NCI-H526 (cell line): ENCODE measurements around the gene SAMD4A.
"Not testable (repeated sequence)": the region's sequence is repeated elsewhere in the genome, so short reads cannot be mapped to it uniquely, and the experiment has no call there.

Experiments
- DNase-seq, 2 experiments: peaks; one replicate each; lab custom pipeline; 2025; lab: John Stamatoyannopoulos, UW

Gene SAMD4A

DNA sequence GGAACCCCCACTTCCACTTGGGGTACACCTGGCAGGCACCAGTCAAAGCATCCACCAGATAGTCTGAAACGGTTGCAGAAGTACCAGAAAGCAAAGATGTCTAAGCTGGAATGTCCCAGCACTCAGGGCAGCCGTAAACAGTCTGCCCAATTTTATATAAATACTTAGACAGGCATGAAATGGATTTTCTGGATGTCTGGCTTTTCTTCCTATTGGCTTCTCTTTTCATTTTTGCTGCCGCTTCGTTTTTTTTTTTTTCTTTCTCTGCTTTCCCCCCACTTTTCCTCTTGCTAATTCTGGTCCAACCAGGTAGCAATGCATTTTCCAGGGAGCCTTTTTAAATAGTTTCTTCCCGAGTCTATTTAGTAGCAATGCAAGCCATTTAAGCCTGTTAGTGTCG is 168.0 kb downstream of the SAMD4A start:
- DNase-seq = no peak

DNA sequence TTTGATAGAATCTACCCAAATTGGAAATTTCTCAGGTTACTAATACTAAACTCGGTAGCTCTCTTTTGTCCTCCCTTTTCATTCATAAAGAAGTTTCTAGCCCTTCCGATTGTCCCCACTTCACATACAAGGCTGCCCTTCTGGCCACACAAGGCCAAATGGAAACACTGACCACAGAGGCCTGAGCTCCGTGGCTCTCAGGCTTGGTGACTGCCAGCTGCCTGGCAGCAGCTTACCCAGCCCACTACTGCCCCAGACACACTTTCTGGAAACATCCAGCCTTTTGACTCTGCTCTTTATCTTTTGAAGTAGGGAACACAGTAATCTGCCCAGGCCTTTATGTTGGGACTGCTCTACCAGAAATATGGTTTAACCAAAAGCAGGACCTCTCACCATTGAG is 168.5 kb downstream of the SAMD4A start:
- DNase-seq = no peak

DNA sequence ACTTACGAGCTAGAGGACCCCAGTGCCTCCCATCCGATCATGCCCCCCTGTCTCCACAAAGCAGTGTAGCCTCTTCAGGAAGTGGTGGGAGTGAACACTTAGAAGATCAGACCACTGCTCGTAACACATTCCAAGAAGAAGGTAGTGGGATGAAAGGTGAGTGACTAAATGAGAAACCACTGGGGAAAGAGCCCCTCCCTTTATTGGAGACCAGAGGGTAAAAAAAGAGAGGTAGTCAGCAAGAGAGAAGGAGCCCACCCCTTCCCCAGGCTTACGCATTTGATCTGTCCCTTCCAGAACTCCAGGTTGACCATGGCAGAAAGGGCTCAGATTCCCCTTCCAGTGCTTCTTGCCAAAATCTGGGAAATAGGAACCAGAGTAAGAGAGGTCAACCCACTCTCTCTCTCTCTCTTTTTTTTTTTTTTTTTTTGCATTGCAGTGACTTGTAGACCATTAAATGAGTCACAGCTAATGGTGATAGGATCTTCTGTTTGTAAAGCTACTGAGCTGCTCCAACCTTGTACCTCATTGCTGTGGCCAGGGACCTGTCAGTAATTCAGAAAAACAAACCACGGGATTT is 170.3 kb downstream of the SAMD4A start:
- no peak for DNase-seq

DNA sequence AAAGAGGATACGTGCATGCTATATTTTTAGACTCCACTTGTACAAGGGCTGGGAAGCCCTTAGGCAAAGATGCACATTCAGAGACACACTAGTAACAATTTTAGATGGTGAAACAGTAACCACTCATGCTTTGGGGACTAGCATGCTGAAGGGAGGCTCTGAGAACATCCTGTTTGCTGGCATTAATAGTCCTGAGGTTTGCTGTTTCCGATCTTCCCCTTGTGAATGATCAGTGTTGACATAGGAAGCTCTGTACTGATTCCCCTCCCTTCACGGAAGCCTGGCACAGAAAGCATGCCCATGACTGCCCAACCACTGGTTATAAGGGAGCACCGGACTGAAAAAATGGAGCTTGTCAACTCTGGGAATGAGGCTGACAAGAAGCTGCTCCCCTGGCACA is 171.1 kb downstream of the SAMD4A start:
- peak; percentile 89 to 90 for DNase-seq

DNA sequence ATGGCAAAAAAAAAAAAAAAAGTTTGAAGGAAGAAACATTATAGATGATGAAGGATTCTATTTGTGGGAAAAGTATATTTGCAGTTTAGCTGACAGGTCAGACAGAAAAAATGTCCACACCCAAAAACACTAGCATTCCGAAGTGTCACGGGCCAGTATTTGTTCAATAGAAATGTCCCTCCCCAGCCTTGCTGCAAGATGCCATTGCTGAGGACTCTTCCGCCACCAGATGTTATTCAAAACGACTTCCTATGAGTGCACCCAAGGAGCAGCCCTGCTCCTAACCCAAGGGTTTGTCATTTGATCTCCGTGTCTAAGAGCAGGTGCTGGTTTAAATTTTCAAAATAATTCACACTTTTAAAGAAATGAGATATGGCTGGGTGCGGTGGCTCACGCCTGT is 172.6 kb downstream of the SAMD4A start:
- no peak for DNase-seq

DNA sequence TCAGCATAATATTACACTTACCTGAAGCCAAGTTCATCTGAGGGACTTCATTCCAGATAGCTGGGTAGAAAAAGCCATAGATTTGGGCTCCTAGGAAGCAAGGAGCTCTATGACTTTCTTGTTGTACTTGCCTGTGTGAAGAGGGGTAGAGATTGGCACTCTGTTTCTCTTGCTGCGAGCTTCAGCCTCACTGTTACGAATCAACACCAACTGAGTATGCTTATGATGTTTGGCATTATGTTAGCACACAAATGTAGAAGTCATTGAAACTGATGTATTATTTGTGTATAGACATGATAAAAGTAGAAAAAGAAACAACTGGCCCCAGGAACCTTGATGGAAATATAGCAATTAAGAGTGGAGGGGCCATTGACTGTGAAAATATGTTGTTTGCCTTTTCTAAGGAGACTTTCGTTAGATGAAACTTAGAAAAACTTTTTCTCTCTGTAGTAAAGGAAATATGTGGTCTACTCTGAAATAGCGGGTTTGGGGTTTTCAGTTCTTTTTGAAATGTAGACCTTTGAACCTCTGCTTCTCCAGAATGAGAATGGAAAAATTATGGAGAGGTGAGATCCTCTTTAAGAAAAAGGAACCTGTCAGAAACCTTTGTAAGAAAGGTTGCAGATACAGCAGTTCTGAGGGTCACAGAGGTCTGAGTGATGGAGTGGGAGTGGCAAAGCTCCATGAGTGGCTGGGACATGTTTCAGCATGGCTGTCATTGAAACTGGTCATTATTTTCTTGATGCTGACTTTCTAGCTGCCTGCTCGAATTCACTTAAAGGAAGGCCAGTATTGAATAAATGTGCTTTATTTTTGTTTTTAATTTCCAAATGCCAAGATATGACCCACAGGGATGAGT is 175.8 kb downstream of the SAMD4A start:
- no peak for DNase-seq

DNA sequence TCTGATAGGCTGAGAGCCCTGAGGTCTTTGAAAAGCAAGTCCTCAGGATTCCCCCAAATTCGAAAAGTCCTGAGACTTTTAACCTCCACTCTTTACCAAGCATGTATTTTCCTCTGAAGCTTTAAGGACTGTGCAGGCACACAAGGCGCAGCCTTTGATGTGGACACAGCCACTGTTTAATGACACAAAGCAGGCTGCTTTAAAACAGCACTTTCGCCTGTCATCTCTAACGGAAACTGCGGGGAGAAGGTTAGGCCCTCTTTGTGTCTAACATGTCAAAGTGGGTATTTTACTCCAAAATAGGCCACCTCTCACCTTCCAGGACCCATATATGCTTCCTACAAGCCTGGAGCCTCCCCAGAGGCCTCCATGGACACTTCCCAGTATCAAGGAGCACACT is 176.5 kb downstream of the SAMD4A start:
- DNase-seq = no peak

DNA sequence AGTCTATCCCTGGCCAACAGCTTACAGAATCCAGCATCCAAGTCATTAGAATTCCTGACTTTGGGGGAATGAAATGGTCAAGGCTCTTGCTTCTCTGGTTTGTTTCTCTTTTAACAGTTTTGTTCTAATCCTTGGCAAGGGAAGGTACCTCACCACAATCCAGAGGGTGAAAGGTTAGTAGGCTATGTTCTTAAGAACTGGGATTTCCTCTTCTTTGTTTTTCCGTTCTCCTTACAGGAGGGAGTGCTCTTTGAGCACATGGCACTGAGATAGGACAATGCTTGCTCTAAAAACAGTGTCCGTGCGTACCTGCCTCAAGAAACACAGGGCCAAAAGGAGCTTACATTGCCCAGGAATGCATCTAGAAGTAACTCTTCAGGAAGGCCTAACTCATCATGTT is 179.1 kb downstream of the SAMD4A start:
- DNase-seq = no peak

DNA sequence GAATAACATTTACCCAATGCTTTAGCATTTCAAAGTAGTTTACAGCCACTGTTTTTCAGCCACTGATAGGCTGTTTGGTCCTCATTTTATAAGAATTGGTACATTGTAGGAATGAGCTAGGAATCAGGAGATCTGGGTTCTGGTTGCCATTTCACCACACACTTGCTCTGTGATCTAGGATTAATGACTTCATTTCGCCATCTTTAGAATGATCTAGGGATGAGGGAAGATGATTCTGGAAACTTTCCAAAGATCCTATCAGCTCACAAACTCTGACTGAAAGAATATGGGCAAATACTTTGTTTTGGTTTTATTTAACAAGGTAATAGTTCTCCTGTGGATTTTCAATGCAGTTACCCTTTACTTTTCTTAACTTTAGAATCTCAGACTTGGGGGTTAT is 180.7 kb downstream of the SAMD4A start:
- no peak for DNase-seq

DNA sequence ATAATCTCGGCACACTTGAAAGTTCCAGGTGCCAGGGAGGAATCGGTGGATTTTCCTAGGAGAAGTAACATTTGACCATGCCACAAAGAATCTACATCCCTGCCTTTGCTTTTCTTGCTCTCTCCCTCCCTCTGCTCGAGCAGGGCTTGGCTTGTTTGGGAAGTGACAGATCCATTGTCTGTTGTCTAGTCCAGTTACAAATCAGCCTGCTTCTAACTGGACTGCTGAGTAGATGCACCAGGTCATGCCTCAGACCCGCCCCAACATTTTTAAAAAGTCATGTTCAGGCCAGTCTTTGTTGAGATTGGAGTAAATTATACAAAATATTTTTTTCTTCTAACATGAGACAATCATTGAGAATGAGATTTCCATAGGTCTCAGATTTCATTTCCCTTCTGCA is 182.3 kb downstream of the SAMD4A start:
- no peak for DNase-seq

DNA sequence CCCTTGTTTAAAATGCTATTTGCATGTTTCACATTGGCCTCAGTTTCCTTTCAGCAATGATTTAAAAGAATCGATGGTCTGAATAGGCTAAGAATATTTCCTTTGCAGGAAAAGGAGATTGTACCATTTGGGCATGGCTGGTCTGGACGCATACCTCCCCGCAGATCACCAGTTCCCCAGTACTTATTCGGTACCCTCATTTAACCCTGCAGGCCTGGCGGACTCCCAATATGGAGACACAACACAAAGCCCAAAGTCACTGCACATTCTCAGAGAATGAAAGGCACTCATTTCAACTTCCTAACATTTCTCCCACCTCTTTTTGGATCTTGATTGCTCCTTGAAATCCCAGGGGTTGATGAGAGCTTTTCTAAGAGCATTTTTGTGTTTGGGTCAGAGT is 182.8 kb downstream of the SAMD4A start:
- no peak for DNase-seq

DNA sequence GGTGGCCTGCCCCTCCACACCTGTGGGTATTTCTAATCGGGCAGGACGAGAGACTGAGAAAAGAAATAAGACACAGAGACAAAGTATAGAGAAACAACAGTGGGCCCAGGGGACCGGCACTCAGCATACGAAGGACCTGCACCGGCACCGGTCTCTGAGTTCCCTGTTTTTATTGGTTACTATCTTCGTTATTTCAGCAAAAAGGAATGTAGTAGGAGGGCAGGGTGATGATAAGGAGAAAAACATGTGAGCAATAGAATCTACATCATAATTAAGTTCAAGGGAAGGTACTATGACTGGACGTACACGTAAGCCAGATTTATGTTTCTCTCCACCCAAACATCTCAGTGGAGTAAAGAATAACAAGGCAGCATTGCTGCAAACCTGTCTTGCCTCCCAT is 185.7 kb downstream of the SAMD4A start:
- not testable (repeated sequence) for DNase-seq

DNA sequence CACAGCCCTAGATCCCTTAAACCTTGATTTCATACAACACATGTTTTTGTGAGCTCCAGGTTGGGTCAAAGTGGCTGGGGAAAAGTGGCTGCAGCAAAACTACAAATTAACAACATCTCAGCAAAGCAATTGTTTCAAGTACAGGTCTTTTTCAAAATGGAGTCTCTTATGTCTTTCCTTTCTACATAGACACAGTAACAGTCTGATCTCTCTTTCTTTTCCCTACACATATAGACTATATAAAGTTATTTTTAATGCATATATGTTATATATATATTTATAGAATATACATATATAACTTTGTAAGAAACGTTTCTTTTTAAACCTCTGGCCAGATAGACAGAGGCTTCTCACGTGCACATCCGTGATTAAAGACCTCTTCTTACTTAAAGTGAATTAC is 186.5 kb downstream of the SAMD4A start:
- not testable (repeated sequence) for DNase-seq

DNA sequence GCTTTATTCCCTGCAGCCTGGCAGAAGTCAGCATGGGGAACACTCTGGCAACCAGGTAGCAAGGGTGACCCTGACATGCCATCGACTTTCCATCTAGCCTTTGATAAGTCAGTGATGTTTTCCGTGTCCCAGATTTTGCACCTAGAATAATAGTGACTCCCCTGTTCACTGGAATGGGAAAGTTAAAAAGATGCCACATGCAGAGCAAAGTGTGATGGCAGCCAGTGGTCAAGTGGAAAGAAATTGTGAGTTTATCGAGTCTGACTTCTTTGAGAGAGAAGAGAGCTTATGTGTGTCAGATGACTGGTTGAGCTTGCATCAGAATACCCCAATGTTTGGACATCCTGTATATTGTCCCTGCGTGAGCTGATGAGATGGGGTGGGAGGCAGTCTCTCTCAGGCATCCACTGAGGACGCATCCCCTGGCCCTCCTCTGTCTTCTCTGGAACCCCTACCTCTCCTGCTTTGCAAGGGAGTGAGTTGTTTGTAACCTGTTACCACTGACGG is 187.2 kb downstream of the SAMD4A start:
- no peak for DNase-seq

DNA sequence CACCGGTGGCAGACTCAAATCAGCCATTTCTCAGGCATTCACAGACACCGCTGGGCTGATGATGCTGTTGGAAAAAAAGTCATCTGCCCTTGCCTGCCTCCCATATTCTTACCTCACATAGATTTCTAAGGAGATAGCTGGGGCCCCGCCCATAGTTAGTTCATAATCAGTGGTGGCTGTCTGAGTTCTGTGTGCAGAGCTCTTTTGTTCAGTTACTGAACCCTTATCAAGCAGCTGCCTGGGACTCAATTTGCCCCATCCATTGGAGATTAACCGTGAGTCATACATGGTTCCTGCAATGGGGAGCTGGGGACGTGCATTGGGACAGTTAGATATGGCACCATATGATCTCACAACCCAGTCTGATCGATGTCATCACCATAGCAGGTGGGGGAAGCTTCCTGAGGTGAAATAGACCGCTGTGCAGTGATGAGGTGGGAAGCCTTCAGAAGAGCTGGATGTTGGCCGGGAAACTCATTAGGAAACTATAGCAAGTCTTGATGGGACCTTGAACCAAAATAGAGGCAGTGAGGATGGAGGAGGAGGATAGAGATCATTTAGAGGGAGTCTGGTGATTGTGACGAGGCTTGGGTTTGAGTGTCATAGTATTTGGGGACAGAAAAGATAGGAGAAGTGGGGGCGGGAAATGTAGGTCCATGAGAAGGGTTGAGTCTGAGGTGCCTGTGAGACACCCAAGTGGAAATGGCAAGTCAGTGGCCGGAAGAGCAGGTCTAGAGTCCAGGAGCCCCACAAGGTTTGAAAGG is 187.9 kb downstream of the SAMD4A start:
- DNase-seq = no peak

DNA sequence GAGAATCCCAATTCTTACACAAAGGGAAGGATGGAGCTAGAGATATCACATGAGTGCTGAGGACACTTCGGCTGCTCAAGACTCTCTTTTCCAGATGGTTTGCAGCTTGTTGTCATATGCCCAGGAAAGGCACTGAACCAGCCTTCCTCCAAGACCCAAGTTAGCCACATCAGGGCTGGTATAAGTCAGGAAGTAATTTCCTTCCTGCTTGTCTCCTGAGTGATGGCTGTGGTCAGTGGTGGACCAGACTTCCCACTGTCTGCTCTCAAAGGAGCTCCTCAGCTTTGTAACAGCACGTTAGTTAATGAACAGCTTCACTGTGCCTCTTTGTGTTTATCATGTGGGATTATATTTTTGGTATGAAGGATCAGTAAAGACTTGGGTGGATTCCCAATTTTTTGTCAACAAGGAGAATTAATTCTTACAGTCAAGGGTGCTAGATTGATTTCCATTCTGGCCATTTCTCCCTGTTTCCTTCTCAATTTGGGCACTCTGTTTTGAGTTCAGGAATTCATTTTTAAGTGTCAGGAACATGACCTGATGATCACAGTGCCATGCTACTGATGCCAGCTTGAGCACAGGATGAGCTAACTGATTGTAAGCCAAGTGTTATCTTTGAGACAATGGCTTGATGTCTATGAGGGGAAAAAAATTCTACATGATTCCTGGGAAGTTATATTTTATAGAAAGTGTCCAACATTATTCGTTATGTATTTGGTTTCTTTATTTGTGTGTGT is 189.9 kb downstream of the SAMD4A start:
- DNase-seq = no peak

DNA sequence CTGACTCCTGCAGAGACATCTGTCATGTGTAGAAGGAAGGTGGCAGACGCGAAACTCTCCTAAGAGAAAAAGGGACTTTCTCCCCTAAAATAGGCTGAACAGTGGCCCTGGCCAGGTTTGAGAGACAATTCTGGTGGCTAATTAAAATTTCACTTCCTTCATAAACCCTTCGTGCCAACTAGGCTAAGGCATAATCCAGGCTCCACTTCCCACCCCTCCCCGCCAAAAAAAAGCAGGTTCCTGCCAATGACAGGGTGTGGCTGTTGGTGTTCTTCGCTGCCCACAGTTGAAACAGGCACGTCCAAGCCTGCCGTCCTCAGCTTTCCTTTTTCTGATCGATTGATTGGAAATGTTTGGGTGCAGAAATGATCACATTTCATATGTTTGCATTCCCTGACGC is 191.1 kb downstream of the SAMD4A start:
- DNase-seq = no peak

DNA sequence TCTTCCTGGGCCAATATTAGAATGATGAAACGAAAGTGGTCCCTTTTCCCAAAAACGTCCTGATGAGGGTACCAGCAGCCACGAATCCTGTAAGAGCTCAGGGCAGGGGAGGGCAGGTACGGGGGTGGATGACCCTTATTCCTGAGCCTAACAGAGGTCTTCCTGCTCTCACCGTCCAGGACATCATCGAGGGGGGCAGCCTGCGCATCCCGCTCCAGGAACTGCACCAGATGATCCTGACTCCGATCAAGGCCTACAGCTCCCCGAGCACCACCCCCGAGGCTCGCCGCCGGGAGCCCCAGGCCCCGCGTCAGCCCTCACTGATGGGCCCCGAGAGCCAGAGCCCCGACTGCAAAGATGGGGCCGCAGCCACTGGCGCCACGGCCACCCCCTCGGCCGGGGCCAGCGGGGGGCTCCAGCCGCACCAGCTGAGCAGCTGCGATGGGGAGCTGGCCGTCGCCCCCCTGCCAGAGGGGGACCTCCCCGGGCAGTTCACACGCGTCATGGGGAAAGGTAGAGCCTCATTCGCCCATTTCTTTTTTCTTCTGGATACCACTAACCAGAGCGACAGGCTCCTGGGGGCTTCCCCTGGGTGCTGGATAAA is 193.2 kb downstream of the SAMD4A start:
- no peak for DNase-seq

DNA sequence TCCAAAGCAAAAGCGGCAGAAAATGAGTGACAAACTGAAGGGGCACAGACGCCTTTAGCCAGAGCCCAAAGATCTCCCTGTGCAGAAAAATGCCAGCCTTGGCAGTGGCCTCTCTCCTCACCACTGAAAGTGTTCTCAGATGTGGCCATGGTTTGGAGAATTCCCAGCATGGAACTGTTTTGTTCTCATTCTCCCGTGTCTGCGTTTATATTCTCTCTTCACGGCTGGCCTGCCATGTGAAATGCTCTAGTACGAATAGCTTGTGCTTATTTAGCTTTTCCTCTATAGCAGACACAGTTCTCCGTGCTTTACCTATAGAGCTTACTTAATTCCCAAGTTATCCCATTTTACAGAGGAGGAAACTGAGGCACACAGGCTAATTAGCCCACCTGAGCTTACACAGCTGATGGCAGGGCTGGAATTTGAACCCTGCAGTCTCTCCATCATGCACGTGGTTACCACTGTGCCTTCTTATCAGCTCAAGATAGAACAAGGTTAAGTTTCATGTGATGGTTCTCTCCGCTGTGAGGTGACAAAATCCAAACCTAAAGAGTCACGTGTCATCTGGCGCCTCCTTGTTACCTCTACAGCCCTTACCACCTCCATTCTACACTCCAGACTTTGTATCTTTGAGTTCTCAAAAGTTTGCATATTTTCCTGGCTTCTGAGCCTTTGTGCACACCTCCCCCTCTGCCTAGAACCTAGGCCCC is 194.1 kb downstream of the SAMD4A start:
- DNase-seq = no peak

DNA sequence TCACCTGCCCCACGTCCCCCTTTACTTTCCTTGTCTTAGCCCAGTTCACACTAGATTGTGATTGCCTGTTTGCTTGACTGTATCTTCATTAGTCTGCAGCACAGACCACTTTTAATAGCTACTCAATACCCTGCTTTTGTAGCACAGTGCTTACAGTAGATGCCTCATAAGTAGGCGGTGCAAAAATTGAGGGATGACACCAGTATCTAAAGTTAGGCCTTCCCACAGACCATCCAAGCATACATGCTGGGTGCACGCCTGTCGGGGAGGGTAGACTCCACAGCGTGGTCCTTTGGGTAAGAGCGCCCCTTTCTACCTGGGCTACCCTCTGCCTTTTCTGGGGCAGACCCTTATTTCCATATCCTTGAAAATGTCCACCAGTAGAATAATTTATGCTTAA is 194.9 kb downstream of the SAMD4A start:
- no peak for DNase-seq

DNA sequence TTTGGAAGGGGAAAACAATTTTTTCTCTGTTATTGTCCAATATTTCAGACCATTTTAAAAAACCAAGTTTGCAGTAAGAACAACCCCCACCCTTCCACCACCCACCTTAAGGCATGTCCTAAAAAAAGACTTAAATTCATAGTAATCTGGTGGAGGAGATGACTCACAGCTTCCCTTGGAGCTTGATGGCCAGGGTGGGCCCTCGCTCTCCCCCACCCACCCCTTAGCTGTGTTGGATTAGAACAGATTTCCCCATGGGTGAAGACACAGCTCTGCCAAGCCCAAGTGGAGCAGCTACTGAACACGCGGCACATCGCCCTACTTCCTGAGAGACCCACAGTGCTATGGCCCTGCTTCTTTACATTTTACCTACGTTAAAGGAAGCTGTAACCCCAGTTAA is 195.4 kb downstream of the SAMD4A start:
- no peak for DNase-seq
